Forelimb muscle (tissue), 1 donor: Measurements from ENCODE around the gene THBS4. TPM values are rescaled to one million over a fixed set of nuclear protein-coding genes. Genes with fewer than 3 reads are reported as not detected.
A peak's percentile ranks its signal among the peaks of the same experiment; 100 is the strongest.

Experiments used
- DNase-seq: peaks from one replicate; pipeline ENCODE4 v3.0.0-alpha.2; 2013; ENCODE audit warnings: low read depth
- polyA plus RNA-seq: library from polyadenylated mRNA; unstranded; fragments of 120-200 nt; gene quantifications from one replicate; pipeline ENCODE4 v1.2.1, GENCODE V29; 2013; ENCODE audit not compliant: insufficient read length

Gene THBS4
- 198 TPM for polyA plus RNA-seq

DNA sequence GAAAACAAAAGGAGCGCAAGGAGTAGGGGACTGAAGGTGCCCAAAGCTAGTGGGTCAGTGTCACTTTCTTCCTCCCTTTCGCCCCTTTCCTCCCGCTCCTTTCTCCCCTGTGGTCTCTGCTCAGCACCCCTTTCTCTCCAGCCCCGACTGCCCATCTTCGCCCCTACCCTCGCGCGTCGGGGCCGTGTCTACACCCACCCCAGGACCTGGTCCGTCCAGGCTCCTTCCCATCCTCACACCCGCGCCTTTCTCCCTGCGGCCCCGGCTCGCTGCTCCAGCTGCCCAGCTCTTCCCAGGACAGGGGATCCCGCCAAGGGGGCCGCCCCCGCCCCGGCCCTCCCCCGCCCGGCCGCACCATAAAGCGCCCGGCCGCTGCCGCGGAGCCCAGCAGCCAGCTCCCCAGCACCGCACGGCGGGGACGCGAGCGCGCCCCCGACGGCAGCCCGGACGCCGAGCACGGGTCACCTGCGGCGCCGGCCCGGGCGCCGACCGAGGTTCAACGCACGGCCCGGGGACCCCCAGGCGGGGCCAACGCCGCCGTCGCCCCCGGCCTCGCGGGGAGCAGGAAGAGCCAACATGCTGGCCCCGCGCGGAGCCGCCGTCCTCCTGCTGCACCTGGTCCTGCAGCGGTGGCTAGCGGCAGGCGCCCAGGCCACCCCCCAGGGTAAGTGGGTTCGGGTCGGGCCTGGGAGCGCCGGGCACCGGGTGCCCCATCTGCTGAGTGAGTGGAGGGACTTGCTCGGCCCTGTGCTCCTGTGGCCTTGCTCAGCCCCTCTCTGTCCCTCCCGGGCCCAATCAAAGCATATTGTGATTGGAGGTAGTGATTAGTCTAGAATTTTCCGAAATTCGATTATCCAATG lies at the start of gene THBS4:
TSS of gene THBS4 (plus strand) at position 387 of the 860 bp plus-strand sequence. CDS start at position 577, 190 bp downstream.
- DNase-seq = no peak

DNA sequence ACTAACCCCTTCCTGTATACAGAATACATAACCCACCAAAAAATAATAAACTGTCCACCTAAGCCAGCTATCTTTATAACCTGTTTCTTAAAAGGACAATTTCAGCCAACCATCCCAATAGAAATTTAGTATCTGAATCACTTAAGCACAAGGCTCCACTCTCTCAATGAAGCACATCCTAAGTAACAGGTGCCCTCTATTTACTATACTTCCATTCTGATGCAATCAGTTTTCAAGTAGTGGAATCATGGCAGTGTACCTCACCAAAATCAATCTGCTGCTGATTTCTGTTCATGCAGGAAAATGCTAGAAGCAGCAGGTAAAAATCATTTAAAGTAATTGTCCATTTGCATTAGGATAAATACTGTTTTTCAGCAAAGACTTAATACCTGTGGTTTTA lies 48.9 kb upstream of the THBS4 start:
- DNase-seq = no peak

DNA sequence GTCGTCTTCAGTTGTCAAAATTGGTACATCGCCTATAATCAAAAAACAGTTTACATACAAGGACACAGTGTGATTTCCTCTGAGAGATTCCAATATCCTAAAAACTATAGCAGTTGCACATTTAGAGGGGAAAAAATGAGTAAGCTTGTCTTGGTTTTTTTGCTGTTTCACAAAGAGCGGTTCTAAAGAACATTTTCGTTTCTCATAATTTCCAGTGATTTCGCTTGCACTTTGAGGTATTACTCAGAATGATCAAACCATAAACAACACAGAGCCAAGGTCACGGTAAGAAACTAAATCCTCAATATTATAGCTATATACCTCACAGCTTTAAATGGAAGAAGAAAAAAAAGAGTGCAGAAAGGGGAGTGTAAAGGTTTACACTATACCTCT lies 44.9 kb upstream of the THBS4 start:
- no peak for DNase-seq

DNA sequence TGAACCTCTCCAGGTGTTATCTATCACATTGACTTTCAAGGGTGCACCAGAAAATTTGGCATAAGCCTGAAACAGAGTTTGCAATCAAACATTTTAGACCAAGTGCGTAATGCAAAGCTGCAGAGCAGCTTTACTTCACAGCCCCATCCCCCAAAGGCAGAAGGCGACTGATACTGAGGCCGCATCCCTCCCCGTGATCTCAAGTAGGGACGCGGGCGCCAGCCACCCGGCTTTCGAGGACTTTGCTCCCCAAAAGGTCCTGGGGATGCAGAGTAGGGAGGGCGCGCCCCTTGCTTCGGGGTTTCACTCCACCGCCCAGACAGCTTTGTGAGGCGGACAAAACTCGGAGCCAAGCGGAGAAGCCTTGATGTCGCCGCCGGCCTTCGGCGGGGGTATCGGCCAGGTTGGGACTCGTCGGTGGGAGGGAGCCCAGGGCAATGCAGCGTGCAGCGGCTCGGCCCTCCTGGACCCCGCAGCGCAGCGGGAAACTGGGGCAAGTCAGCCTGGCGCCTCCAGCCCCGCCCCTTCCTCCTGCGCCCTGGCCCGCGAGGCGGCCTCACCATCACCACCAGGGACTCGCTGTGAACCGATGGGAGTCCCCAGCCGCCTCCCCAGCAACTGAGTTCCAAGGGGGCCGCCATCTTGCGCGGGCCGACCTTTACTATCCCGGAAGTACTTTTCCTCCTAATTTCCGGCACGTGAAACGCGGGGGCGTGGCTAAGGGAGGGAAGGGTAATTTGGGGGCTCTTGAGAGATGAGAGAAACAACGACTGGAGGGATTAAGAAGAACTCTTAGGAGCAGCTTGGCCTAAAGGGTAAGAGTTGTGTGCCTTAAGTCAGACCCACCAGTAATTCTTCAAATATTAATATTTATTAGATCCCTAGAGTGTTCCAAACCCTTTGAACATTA lies 44.3 kb upstream of the THBS4 start, which contains the start of gene MTX3:
TSS of gene MTX3 (minus strand) at position 665 of the 910 bp plus-strand sequence. CDS start at position 641, 24 bp downstream.
- peak; percentile 46 for DNase-seq

DNA sequence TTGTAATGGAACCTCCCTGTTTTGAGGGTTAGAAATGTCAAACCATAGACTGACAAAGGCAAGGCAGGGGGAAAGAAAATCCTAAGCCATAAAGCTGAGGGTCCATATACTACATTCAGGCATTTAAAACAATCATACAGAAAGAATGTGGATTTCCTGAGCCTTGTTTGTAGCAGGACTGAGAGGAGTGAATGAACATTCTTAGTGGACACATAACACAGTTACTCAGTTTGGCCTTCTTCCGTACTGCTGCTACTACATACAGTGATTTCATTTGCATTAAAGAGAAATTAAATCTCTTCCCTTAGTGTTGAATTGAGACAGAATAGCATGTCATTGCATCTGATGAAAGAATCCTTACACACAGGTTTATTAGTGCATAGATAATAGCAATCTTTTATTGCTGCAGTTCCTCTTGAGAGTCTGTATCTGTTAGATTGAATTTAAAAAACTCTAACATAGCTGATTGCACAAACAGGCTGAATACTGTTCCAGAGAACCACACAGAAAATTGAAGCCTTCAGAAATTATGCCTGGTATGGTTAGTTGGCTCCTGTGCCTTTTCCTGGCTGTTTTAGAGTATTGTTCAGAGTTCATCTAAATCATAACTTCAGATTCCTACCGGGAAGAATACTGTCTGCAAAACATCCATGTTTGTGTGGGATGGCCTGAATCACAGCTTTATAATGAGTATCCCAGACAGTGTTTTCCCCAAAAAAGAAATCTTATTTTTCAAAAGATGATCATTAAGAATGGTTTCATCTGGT lies 42.1 kb upstream of the THBS4 start:
- no peak for DNase-seq

DNA sequence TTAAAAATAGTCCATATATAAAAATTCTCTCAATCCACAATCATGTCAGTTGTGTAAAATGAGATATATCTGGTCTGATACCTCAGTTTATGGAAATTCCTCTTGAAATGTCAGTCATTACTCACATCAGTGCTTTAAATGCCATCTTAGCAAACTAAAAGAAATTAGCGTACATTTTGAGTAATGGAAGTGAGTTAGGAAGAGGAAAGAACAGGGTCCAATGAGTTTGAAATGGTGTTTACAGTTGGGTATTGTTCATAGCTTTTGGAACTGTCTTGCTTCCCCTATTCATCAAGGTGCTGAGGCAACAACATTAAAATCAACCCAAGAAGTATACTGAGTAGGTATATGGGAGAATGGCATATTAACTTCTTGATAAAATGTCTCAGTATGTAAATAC lies 35.4 kb upstream of the THBS4 start:
- no peak for DNase-seq

DNA sequence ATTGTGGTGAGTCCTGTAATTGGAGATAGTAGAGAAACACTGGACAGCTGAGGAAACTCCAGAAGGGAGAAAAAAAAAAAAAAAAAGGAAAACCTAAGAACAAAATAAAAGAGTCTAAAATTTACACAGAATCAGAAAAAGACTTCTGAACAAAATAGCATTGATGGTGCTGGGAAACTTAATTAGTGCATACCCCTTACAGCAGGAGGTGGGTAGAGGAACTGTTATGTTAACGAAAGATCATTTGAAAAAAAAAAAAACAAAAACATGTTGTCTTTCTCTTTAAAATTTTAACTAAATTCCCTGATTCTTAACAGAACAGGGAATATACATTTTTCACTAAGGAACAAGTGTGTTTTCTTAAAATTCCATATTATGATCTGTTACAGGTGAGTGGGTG lies 32.5 kb upstream of the THBS4 start:
- DNase-seq = no peak

DNA sequence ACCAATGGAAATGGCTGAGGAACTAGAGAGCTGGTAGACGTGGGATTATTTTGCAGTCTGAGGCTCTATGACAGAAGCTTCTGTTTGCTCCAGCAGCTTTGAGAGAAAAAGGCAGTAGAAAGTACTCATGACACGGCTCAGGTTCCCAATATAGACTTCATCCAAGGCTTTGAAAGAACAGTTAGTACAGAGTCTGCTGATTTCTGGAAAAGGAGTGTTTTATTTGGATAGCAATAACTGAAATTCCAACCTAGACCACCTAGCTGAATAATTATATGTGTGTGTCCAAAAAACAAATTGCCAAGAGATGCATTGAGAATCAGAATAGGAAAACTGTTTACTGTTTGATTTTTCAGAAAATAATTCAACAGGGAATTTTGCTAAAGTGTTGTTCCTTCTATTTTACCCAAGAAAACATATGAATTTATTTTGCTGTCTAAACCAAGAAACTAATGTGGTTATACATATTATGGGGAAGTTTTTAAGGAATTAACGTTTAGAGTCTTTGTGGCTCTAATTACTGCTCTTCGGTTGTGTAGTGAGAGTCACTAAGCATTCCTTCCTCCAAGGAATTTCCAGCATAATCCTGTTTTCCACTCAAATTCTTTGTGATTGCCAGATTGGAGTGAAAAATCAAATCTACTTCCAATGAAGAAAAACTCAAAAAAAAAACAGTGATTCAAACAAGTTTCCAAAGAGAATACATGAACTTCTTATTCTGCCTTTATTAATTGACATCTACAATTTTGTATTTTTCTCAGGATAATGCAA lies 26.0 kb upstream of the THBS4 start:
- peak; percentile 43 for DNase-seq

DNA sequence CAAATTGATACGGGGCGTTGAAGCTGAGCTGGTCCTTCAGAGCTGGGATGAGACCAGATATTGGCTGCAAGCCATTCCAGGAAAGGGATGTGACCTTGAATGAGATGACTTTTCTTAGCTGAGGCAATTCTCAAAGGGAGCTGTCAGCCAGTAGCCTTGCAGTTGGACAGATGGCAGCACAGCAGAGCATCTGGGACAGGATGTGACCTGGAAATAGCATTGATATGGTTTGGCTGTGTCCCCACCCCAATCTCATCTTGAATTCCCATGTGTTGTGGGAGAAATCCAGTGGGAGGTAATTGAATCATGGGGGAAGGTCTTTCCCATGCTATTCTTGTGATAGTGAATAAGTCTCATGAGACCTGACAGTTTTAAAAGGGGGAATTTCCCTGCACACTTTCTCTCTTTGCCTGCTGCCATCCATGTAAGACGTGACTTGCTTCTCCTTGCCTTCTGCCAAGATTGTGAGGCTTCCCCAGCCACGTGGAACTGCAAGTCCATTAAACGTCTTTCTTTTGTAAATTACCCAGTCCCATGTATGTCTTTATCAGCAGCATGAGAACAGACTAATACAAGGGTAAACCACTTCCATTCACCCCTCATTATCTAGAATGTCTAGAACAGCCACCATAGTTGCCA lies 24.3 kb upstream of the THBS4 start:
- no peak for DNase-seq

DNA sequence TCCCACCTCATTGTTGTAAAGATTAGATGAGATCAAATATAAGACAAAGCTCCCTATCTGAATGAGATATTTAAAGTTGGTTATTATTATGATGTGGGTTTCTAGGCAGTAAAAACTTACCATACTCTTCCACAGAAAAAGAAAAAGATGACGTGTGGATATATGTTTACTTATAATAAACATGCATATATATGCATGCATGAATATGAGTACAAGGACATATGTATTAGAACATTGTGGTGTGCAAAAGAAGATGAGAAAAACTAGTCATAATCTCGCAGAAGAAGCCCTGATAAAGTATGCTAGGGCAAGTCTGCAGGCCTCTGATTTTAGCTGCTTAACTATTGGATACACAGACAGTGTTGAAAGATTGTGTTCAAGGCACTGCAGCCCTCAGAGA lies 10.1 kb upstream of the THBS4 start:
- no peak for DNase-seq

DNA sequence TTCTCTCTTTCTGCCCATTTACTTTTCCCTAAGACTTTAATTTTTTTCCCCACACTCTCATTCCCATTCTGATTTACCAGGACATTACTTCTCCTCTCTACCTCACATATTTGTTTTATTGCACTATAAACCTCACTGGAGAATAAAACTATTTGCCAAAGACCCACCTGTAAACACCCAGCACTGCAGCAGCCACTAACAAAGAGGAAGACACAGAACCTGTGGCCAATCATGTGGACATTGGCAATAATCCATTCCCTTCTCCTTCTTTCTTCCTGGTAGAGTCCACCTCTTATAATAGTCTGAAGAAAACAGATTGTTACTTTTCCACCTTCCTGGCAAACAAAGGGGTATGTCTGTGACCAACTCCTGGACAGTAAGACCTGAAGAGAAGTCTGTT lies 8.3 kb upstream of the THBS4 start:
- no peak for DNase-seq

DNA sequence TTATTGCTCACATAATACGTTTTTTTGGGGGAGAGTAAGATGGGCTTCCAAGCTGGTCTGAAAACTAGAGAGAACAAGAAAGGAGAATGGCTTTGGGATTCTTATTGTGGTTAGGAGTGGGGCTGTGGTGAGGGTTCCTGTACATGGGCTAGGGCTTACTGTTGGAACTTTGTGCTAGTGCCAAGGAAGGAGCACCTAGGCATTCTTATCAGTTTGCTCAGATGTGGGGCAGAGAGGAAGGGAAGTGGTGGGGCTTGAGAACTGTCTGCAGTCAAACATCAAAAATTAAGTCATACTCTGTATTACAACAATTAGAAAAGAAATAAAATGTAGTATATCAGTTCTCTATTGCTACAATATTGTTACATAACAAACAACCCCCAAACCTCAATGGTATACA lies 4.0 kb upstream of the THBS4 start:
- DNase-seq = no peak

DNA sequence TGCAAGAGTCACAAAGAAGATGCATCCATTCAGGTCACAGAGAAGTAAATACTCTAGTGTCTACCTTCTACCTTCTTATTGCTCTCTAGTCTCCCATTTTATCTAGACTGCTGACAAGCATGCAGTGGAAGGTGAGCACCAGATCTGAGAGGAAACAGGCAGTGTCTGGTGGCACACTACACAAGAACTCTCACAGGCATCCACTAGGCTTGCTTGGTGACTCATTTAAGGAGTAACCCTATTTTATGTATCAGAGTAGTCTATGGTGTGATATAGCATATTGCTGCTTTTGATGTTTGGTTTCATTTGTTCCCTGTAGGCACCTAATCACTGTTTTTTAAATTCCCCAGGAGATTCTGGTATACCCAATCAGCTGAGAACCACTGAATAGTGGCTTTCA lies 1.6 kb upstream of the THBS4 start:
- DNase-seq = no peak

DNA sequence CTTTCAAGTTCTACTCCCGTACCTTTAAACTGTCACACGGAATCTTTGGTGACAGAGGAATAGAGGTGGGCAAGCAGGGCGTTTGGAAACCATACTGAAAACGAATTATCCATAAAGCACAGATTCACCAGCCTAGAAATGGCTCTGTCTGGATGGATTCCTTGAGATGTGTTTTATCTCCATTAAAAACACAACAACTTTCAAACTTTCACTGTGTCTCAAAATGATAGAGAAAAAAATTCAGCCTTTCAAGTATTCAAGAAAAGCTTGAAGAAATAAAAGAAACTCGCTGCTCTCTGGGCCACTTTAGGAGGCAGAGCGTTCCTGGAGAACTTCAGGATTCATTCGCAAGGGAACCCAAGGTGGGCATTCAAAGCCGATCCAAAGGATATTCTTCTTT lies 589 bp upstream of the THBS4 start:
- no peak for DNase-seq

DNA sequence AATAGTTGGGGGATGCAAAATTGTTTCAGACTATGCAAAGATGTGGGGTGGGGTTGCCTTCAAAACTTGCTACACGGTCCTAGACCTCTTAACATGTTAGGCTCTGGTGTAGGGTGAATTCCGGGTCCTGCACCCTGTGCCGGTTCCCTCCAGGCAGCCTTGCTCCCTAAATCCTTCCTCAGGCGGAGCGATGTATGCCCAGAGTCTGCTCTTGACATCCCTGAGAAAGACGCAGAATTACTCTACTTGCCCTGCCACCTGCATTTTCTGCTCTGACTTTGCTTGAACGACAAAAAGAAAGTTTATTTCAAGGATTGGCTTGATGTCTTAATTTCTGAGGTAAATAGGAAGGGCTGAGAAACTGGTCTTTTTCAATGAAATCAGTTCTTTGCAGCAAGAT lies 691 bp downstream of the THBS4 start:
- DNase-seq = no peak

DNA sequence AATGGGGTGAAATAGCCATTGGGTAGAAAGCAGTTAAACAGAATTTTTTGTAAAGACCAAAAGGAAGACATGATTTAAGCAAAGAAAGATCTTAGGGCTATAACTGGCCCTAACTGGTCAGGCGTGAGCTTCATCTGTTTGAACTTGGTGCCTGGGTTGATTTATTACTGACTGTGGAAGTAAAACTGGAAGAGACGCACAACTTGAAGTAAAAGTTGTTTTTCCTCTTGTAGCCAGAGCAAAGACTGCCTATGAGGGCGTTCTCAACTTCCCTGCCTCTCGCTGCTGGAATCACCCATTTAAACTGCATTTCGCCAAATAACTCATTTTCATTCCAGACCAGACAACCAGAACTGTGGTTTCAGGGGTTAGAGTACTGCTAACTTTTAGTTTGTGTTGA lies 1.5 kb downstream of the THBS4 start:
- DNase-seq = no peak

DNA sequence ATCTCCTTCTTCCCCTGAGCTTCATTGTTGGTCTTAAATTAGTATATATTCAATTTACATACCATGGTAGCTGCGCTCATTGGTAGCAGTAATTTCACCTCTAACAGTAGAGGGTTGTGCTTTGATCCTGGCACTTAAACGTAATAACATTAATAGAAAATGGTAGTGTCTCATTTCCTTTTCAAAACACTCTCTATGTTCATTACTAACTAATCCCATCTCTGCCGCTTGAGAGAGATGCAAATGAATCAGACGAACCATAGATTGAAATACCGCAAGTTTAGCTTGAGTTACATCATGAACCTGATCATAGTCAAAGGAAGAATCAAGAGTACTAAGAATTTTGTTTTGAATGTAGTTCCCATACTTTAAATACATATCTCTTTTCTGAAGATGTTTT lies 2.2 kb downstream of the THBS4 start:
- DNase-seq = no peak

DNA sequence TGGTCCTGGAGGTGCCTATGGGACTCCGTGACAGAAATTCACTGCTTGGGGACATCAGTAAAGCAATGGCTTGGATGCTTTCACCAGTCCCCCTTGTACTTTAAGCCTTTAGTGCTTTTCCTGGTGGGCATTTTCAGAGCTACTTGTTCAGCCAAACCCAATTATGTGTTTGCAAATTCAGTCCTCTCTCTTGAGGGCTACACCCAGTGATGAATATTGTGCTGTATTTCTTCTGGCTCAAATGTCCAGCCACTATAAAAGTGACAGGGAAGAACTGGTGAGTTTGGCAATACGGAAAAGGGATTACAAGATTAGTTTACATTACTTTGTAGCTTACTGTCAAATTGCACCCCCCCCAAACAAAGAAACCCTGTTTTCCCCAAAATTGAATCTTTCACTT lies 4.5 kb downstream of the THBS4 start:
- no peak for DNase-seq

DNA sequence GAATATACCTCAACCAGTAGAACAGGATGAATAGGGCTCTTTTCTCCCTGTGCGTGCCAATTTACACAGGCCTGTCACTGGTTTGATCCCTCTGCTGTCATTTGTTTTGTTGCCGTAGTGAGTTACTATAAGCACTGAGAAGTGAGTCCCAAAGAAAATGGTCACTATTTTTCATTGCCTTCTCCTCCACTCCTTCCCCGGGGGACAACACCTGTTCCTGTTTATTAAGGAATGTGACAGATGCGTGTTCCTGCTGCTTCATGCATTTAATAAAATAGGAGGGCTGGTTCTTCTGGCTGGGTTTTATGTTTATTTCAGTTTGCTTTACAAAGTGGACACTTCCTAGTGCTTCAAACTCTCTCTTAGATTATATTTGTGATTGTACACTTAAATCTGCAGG lies 6.4 kb downstream of the THBS4 start:
- DNase-seq = no peak

DNA sequence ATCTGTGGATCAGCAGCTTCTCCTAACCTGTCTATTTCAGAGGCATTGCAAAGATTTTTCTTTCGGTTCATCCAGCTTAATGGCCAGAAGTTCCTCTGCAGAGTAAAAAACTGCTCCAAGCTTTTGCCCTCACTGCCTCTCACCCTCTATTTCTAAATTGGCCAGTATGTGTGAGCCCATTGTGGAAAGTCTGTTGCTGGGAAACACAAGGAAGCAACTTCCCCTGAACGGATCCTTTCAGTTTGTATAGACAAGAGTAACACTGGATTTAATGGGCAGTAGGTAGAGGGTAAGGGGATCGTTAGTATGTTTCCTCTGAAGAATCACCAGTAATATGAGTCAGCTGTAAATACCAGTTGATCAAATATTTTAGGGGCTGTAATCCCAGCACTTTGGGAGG lies 7.2 kb downstream of the THBS4 start:
- DNase-seq = no peak

DNA sequence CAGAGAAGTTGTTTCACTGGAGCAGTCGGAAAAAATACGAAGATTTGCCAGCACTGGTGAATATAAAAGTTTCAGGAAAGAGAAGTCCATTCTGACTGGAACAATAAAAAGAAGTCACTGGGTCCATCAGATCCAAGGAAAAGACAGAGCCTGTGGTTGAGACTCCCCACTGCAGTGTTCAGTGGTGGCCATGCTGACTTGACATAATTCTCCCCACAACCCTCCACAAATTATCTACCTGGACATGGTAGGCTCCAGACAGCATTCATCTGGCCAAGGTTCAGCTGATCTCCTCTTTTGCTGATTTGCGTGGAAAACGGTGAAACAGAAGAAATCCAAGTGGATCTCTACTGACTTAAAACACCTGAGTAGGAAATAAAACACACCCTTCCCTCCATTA lies 8.0 kb downstream of the THBS4 start:
- no peak for DNase-seq
